Stimulated activated naive CD8-positive, alpha-beta T cell treated with anti-CD3 and anti-CD28 coated beads, Interleukin-15, amount 100 ng/mL, for 72 hours (primary cell): ENCODE measurements around the gene ETV5.
A peak's percentile ranks its signal among the peaks of the same experiment; 100 is the strongest.

Experiments
- ATAC-seq: fragments of 150-1000 bp; cut with Tn5 transposase; 2 replicates; pipeline ENCODE4 v1.10.0; 2021; ENCODE audit warnings: mild to moderate bottlenecking, moderate library complexity
- DNase-seq, 2 donors: peaks; one replicate each; pipeline ENCODE4 v3.0.0; 2021 to 2022
- H3K27ac Mint-ChIP-seq, 2 donors: one replicate each; pipeline ENCODE4 v1.8.0; 2022; ENCODE audit warnings: mild to moderate bottlenecking in 2 of 2, mixed read lengths in 2 of 2, moderate library complexity in 2 of 2
- H3K27me3 Mint-ChIP-seq: one replicate; pipeline ENCODE4 v1.8.0; 2022; ENCODE audit warnings: mixed read lengths
- H3K4me1 Mint-ChIP-seq: one replicate; pipeline ENCODE4 v1.8.0; 2022; ENCODE audit warnings: mild to moderate bottlenecking, mixed read lengths
- H3K4me3 Mint-ChIP-seq, 2 donors: one replicate each; pipeline ENCODE4 v1.8.0; 2022; ENCODE audit warnings: mild to moderate bottlenecking in 2 of 2, mixed read lengths in 2 of 2, moderate library complexity in 1 of 2
- H3K9me3 Mint-ChIP-seq, 2 donors: one replicate each; pipeline ENCODE4 v1.8.0; 2022; ENCODE audit warnings: mixed read lengths in 2 of 2

ETV5 gene

GRCh38 chr3:186004209-186004608 is 104.7 kb downstream of the ETV5 start:
- no peaks in the 10 kb centered on the region for H3K9me3 Mint-ChIP-seq

GRCh38 chr3:186003610-186004009 is 105.3 kb downstream of the ETV5 start:
- DNase-seq, result no peak
- no peak for ATAC-seq
- no peak overlapping the region for H3K4me3 Mint-ChIP-seq
- no peak overlapping the region for H3K27ac Mint-ChIP-seq
- peaks cover 10% of the 10 kb centered on the region for H3K4me1 Mint-ChIP-seq
- no peaks in the 10 kb centered on the region for H3K9me3 Mint-ChIP-seq
- H3K27me3 Mint-ChIP-seq, result peaks cover 33% of the 10 kb centered on the region

More at GRCh38 chr3:186004209-186004608, 104.7 kb downstream of the ETV5 start:
- peaks cover 33% of the 10 kb centered on the region for H3K27me3 Mint-ChIP-seq
- DNase-seq (no peak), ATAC-seq (no peak)
- no peak overlapping the region for H3K4me3 Mint-ChIP-seq
- H3K4me1 Mint-ChIP-seq, result peaks cover 10% of the 10 kb centered on the region
- H3K27ac Mint-ChIP-seq, result no peak overlapping the region

- peak; percentile 59 for ATAC-seq
- DNase-seq, result no peak
- Mint-ChIP-seq H3K9me3 (no peaks in the 10 kb centered on the region), H3K27ac (no peak overlapping the region), H3K27me3 (peaks cover 33% of the 10 kb centered on the region), H3K4me1 (peaks cover 10% of the 10 kb centered on the region), H3K4me3 (no peak overlapping the region)
Measured at GRCh38 chr3:186002884-186003472, 105.9 kb downstream of the ETV5 start.

- Mint-ChIP-seq H3K27ac (no peak overlapping the region), H3K4me1 (peaks cover 10% of the 10 kb centered on the region), H3K9me3 (no peaks in the 10 kb centered on the region), H3K4me3 (no peak overlapping the region), H3K27me3 (peaks cover 36% of the 10 kb centered on the region)
- DNase-seq, result no peak
- no peak for ATAC-seq
Measured at GRCh38 chr3:186001842-186002241, 107.0 kb downstream of the ETV5 start.

- ATAC-seq (no peak), DNase-seq (no peak)
- H3K27me3 Mint-ChIP-seq, result peaks cover 33% of the 10 kb centered on the region
- no peak overlapping the region for H3K27ac Mint-ChIP-seq
- H3K4me3 Mint-ChIP-seq, result no peak overlapping the region
- peaks cover 5% of the 10 kb centered on the region for H3K4me1 Mint-ChIP-seq
- no peaks in the 10 kb centered on the region for H3K9me3 Mint-ChIP-seq
Measured at GRCh38 chr3:185999221-185999620, 109.7 kb downstream of the ETV5 start.

- H3K27me3 Mint-ChIP-seq, result peaks cover 31% of the 10 kb centered on the region
- no peaks in the 10 kb centered on the region for H3K9me3 Mint-ChIP-seq
- H3K4me3 Mint-ChIP-seq, result no peak overlapping the region
- H3K4me1 Mint-ChIP-seq, result no peaks in the 10 kb centered on the region
- no peak for ATAC-seq
- H3K27ac Mint-ChIP-seq, result no peak overlapping the region
- no peak for DNase-seq
Measured at GRCh38 chr3:185998136-185998535, 110.8 kb downstream of the ETV5 start.

- no peak overlapping the region for H3K27ac Mint-ChIP-seq
- no peak overlapping the region for H3K4me3 Mint-ChIP-seq
- peaks cover 22% of the 10 kb centered on the region for H3K27me3 Mint-ChIP-seq
- H3K4me1 Mint-ChIP-seq, result no peaks in the 10 kb centered on the region
- ATAC-seq (no peak), DNase-seq (no peak)
- H3K9me3 Mint-ChIP-seq, result no peaks in the 10 kb centered on the region
Measured at GRCh38 chr3:185997130-185997529, 111.8 kb downstream of the ETV5 start.
